AG10803 (cell line): Measurements from ENCODE around the gene HOXA7.

Experiments used
- DNase-seq: peaks from one replicate; pipeline ENCODE4 v3.0.0; 2010; ENCODE audit warnings: low read depth
- H3K4me3 ChIP-seq: 2 replicates; pipeline ENCODE4 v1.5.1; 2011; ENCODE audit warnings: mild to moderate bottlenecking, low read length, control low read depth
- TF ChIP-seq, protein P1 (sequence below): conservative IDR thresholded peaks from 2 replicates; pipeline ENCODE4 v1.5.1; 2011; ENCODE audit warnings: mild to moderate bottlenecking, low read length, control low read depth, inconsistent platforms

The HOXA7 gene

DNA sequence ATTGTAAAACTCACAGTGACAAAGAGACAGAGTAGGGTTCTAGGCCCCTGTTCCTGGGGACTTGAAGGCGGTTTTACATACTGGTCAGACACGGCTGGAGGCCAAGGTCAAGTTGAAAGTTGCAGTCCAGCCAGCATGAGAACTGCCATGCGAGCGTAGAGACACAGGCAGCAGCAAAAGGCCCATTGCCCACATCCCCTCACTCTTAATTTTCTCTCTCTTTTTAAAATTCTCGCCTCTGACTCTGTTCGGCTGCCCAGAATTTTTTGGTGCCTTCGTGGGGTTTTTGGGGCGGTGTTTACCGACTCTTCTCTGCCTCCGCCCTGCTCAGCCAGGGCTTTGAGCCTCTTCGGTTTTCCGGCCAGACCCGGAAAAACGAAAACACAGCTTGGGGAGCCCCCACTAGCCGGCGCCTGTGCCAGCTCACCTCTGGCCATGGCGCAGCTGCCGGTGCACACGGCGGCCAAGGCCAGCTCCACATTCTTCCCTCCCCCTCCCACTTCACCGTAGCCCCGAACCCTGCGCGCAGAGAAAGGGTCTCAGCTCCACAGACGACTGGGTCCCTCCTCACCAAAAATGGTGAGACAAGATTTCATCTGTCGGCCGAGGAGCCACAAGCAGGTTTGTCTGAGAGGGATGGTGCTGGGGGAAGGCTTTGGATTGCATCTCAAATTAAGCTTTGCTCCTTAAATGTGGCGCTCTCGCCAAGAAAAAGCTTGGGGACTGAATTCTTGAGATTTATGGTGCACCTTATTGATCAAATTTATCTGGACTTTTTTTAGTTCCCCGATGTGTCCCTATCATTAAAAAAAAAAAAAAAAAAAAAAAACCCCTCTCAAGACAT, 45.8 kb upstream of the HOXA7 start:
- DNase-seq = no peak
- TF ChIP-seq, protein P1, sequence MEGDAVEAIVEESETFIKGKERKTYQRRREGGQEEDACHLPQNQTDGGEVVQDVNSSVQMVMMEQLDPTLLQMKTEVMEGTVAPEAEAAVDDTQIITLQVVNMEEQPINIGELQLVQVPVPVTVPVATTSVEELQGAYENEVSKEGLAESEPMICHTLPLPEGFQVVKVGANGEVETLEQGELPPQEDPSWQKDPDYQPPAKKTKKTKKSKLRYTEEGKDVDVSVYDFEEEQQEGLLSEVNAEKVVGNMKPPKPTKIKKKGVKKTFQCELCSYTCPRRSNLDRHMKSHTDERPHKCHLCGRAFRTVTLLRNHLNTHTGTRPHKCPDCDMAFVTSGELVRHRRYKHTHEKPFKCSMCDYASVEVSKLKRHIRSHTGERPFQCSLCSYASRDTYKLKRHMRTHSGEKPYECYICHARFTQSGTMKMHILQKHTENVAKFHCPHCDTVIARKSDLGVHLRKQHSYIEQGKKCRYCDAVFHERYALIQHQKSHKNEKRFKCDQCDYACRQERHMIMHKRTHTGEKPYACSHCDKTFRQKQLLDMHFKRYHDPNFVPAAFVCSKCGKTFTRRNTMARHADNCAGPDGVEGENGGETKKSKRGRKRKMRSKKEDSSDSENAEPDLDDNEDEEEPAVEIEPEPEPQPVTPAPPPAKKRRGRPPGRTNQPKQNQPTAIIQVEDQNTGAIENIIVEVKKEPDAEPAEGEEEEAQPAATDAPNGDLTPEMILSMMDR = no peak
- H3K4me3 ChIP-seq = no peak overlapping the region

DNA sequence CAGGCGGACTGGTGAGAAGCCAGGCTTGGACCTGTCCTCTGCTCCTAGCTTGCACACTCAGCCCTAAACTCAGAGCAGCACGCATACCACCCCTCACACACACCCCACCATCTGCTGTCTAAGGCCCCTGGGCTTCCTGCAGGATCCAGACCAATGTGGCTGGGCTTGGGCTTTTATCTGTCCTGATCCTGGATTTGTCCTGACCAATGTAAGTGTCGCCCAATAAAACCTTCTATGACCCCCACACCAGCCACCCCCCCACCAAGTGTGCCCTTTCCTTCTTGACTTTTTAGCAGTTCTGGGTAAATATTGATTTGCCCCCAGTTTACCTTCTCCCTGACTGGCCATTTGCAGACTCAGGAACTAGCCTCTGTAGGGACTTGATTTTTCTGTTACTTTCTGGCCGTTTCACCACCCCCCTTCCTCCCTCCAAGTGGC, 45.1 kb upstream of the HOXA7 start:
- TF ChIP-seq, protein P1 = no peak
- no peak for DNase-seq
- no peak overlapping the region for H3K4me3 ChIP-seq

DNA sequence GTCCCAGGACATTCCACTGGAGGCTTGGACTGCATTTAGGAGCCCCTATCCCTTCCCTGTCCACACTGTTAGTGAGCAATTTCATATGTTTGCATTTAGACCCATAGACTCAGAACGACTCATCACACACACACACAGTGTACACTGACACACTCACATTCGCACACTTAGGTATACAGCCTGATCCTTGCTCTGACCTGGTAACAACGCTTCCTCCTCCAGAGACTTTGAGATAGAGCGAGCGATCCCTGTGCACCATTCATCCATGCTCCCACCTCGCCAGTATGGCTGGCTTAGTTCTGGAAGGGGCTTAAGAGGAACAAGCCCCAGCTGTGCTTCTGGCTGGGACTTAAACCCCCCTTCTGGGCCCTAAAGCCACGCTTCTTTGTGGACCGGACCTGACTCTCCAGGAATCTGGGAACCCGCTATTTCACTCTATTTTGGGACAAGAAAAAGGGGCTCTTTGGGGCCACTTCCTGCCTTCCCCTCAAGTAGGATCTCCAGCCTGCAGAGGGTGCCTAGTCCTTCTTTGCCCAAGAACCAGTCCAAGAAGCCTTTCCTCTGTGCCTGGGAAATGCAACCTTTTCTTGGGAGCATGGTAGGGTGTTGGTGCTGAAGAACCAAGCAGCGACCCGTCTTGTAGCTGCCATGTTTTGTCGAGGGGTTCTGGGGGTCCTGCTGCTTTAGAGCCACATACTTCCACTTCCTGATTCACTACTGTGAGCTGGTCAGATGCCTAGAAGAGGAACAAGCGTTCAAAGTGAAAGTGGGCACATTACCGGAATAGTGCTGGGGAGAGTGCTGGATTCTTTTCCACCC, 44.5 kb upstream of the HOXA7 start:
- no peak for DNase-seq
- H3K4me3 ChIP-seq = peak overlapping the region; percentile 65
- TF ChIP-seq, protein P1 = peak; percentile 12; the same call in 1 of the 2 replicates

DNA sequence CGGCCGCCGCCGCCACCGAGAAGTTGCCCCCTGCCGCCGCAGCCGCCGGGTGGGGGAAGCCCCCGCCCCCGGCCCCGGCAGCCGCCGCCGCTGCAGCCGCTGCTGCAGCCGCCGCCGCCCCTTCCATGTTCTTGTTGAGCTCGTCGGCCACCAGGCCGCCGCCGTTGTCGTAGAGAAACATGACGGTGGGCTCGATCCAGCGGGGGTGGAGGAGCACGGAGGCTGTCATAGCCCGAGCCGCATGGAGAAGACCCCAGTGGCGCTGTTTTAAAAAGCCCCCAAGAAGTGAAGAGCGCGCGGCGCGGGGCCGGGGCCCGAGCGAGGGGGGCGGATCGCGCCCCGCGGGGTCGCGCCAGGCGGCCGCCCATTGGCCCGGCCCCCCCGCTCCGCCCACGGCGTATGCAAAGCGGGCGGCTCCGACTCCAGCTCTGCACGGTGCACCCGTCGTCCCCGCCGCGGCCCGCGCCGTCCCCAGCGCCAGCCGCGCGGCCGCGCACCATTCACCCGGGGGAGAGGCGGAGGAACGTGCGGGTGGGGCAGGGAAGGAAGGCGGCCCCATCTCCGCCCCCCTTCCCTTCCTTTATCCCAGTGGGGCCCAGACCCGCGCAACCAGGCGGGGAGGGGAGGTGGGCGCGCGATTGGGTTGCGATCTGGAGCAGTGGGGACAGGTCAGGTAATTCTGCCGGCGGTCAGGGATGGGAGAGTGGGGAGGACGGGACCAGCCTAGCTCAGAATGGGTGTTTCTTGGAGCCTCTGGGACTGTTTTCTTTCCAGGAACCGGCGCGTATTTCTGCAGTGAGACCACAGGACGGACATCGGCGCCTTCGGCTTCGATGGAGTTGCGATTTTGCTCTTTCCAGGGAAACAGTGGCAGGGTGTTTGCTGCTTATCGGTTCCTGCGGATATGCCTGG, 43.6 kb upstream of the HOXA7 start, which contains the start of gene HOXA13:
Gene HOXA13, minus strand, starts transcription at position 243 of the 912 bp plus-strand sequence. Its CDS starts 14 bp downstream, at position 229.
- TF ChIP-seq, protein P1 = no peak
- DNase-seq = peak; percentile 44
- H3K4me3 ChIP-seq = peak within 1 kb of the TSS; percentile 65

DNA sequence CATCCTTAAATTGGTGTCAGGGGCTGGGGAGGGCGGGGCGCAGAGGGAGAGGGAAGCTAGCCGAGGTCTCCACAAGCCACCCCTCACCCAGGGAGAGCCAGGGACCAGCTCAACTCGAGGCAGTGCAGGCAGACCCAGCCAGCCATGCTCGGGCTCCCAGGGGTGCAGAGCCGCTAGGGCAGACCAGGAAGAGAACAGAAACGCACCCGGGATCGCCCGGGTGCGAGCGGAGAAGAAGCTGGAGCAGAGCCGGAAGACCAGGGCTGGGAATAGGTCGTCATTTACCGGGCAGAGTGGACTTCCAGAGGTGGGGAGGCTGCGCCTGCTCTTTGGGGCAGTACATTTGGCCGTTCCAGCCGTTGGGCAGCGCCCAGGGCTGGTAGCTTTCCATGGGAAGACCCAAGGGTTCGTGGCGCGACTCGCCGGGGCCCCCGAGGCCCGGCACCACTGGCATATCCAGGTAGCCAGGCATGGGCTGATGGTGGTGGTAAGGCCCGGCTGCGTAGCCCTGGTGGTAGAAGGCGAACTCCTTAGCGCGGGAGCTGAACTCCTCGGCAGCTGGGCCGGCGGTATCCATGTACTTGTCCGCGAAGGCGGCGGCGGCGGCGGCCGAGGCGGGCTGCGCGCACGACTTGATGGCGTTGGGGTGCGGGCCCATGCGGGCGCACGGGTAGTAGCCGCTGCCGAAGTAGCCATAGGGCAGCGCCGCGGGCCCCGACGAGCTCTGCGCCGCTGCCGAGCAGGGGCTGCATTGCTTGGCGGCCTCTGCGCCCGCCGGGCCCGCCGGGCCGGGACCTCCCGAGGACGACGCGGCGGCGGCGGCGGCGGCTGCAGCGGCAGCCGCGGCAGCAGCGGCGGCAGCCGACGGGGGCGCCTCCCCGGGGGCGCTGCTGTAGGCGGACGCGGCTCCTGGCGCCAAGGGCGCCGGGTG, 42.7 kb upstream of the HOXA7 start:
- TF ChIP-seq, protein P1 = no peak
- H3K4me3 ChIP-seq = peak overlapping the region; percentile 55
- peak; percentile 37 for DNase-seq
